ENCODE results near the gene MAST4. TPM values are rescaled to one million over a fixed set of nuclear protein-coding genes. Genes with fewer than 3 reads are reported as not detected.

Gene MAST4
- total and polyA plus RNA-seq, 2 of the 8 experiments (the other 6 are each of a cell fraction or from before 2014, with no cell fraction given): 1.5 to 2.6 TPM

- H4K8ac ChIP-seq (ENCODE audit: extremely low read depth, insufficient read depth, low read length): no peak overlapping the region
- no peaks in the 10 kb centered on the region for H3K23me2 ChIP-seq (ENCODE audit: low read depth, low read length)
- no peaks in the 10 kb centered on the region for H3K9me3 ChIP-seq (ENCODE audit: insufficient read depth in 2 of 2, low read depth in 1 of 2, low read length in 1 of 2)
- no peak overlapping the region for H3K4me3 ChIP-seq (ENCODE audit: extremely low read depth in 1 of 4, insufficient read depth in 2 of 4, low read depth in 3 of 4, low read length in 4 of 4)
- peak overlapping the region; percentile 54; the same call in 1 of the 2 replicates for H2AFZ ChIP-seq (ENCODE audit: low read length)
- H3K18ac ChIP-seq (ENCODE audit: extremely low read depth, low read length): no peak overlapping the region
- POLR2A ChIA-PET (ENCODE audit: partially characterized antibody): no interaction called here
- no peaks in the 10 kb centered on the region for H3K36me3 ChIP-seq (ENCODE audit: control insufficient read depth in 2 of 4, insufficient read depth in 4 of 4, low read length in 3 of 4)
- H3K56ac ChIP-seq (replicated peaks; ENCODE audit: insufficient read length, low read depth, low read length): no peak overlapping the region
- WGBS, 2 experiments (ENCODE audit: extremely low coverage in 1 of 2, insufficient coverage in 1 of 2, insufficient read length in 1 of 2, insufficient replicate concordance in 2 of 2, low coverage in 1 of 2, low lambda C conversion rate in 2 of 2, missing lambda C conversion rate in 1 of 2): 42% methylated on average over 11 of the region's 11 CpGs; no CpG with 5 or more reads in 1 of the 2 experiments
- H2BK15ac ChIP-seq (ENCODE audit: low read length): no peak overlapping the region
- H4K20me1 ChIP-seq (replicated peaks in 1 of 2; ENCODE audit: control insufficient read depth in 1 of 2, insufficient read depth in 2 of 2, low read length in 2 of 2): no peaks in the 10 kb centered on the region
- H2BK5ac ChIP-seq (ENCODE audit: low read depth, low read length): no peak overlapping the region
- no peaks in the 10 kb centered on the region for H3K27me3 ChIP-seq (replicated peaks in 1 of 4; ENCODE audit: control insufficient read depth in 3 of 4, extremely low read depth in 1 of 4, insufficient read depth in 3 of 4, low read length in 3 of 4)
- H3K4me2 ChIP-seq (ENCODE audit: insufficient read depth in 1 of 2, low read depth in 2 of 2, low read length in 2 of 2): no peak overlapping the region
- H3K23ac ChIP-seq (ENCODE audit: insufficient read length): no peak overlapping the region
- no peak overlapping the region for H2AK5ac ChIP-seq (ENCODE audit: low read depth, low read length)
- no peaks in the 10 kb centered on the region for H3K79me2 ChIP-seq (ENCODE audit: control insufficient read depth in 1 of 2, insufficient read depth in 2 of 2, low read length in 2 of 2)
- no peaks in the 10 kb centered on the region for H3K4me1 ChIP-seq (replicated peaks in 1 of 4; ENCODE audit: control insufficient read depth in 3 of 4, insufficient read depth in 4 of 4, low read length in 3 of 4)
- H2BK20ac ChIP-seq (ENCODE audit: low read length): no peak overlapping the region
- no peak overlapping the region for H2BK120ac ChIP-seq (replicated peaks; ENCODE audit: low read depth, low read length)
- FAIRE-seq (peak; percentile 96), DNase-seq (ENCODE audit: low read depth in 1 of 2, low spot score in 2 of 2) (peak; percentile 44 to 71)
- CTCF ChIA-PET (ENCODE audit: partially characterized antibody): interaction anchor here (0.6 to 5.1 kb wide), 12 partner anchors 12 to 108 kb away, joined by 3 to 50 read pairs (median 4); partner anchors contain the start of gene CD180
- no peak overlapping the region for H3K14ac ChIP-seq (ENCODE audit: insufficient read length)
- no peak overlapping the region for H4K91ac ChIP-seq (replicated peaks; ENCODE audit: insufficient read length, low read length)
- H3K9ac ChIP-seq (replicated peaks in 1 of 4; ENCODE audit: extremely low read depth in 1 of 4, low read depth in 3 of 4, low read length in 3 of 4): no peak overlapping the region
- no peak overlapping the region for H3K4ac ChIP-seq (replicated peaks; ENCODE audit: insufficient read length, low read depth, low read length)
- H4K5ac ChIP-seq (ENCODE audit: insufficient read length, low read depth, low read length): no peak overlapping the region
- no peak overlapping the region for H2BK12ac ChIP-seq (ENCODE audit: low read depth, low read length)
- no peak overlapping the region for H3K27ac ChIP-seq (ENCODE audit: low read depth, low read length)
- no peaks in the 10 kb centered on the region for H3K79me1 ChIP-seq (ENCODE audit: low read depth, low read length)
- TF ChIP-seq, protein P1, sequence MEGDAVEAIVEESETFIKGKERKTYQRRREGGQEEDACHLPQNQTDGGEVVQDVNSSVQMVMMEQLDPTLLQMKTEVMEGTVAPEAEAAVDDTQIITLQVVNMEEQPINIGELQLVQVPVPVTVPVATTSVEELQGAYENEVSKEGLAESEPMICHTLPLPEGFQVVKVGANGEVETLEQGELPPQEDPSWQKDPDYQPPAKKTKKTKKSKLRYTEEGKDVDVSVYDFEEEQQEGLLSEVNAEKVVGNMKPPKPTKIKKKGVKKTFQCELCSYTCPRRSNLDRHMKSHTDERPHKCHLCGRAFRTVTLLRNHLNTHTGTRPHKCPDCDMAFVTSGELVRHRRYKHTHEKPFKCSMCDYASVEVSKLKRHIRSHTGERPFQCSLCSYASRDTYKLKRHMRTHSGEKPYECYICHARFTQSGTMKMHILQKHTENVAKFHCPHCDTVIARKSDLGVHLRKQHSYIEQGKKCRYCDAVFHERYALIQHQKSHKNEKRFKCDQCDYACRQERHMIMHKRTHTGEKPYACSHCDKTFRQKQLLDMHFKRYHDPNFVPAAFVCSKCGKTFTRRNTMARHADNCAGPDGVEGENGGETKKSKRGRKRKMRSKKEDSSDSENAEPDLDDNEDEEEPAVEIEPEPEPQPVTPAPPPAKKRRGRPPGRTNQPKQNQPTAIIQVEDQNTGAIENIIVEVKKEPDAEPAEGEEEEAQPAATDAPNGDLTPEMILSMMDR (IDR thresholded peaks at IDR 0.05; ENCODE audit: control extremely low read depth in 1 of 3, insufficient read depth in 1 of 3, low read depth in 1 of 3, low read length in 3 of 3): peak in 2 of 3 experiments; percentile 81 to 82; a peak in 3 of 4 replicates
- 0 out of 2 replicates have a peak, but pooled peaks have one; percentile 10 for TF ChIP-seq YY1 (IDR thresholded peaks at IDR 0.05; ENCODE audit: low read depth, low read length)
- TF ChIP-seq, protein P2, sequence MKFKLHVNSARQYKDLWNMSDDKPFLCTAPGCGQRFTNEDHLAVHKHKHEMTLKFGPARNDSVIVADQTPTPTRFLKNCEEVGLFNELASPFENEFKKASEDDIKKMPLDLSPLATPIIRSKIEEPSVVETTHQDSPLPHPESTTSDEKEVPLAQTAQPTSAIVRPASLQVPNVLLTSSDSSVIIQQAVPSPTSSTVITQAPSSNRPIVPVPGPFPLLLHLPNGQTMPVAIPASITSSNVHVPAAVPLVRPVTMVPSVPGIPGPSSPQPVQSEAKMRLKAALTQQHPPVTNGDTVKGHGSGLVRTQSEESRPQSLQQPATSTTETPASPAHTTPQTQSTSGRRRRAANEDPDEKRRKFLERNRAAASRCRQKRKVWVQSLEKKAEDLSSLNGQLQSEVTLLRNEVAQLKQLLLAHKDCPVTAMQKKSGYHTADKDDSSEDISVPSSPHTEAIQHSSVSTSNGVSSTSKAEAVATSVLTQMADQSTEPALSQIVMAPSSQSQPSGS (IDR thresholded peaks at IDR 0.05; ENCODE audit: low read length): no peak
- TF ChIP-seq JUN (IDR thresholded peaks at IDR 0.05; ENCODE audit: low read depth, low read length): no peak
- no peak for TF ChIP-seq CTBP2 (IDR thresholded peaks at IDR 0.05; ENCODE audit: borderline replicate concordance, insufficient read depth, insufficient read length, low read length)
- no peak for TF ChIP-seq SP2 (IDR thresholded peaks at IDR 0.05; ENCODE audit: low read length)
- no peak for TF ChIP-seq SP4 (IDR thresholded peaks at IDR 0.05; ENCODE audit: low read length)
- no peak for TF ChIP-seq RFX5 (IDR thresholded peaks at IDR 0.05; ENCODE audit: borderline replicate concordance, low read depth, low read length)
- no peak for TF ChIP-seq ZNF274 (IDR thresholded peaks at IDR 0.05; ENCODE audit: borderline replicate concordance, extremely low read depth, low read length)
Observed at GRCh38 chr5:67209141-67209771, 613.1 kb downstream of the MAST4 start.

Measured in H1 (cell line).